ENCODE measurements around the gene PPP1R37.

The PPP1R37 gene

DNA sequence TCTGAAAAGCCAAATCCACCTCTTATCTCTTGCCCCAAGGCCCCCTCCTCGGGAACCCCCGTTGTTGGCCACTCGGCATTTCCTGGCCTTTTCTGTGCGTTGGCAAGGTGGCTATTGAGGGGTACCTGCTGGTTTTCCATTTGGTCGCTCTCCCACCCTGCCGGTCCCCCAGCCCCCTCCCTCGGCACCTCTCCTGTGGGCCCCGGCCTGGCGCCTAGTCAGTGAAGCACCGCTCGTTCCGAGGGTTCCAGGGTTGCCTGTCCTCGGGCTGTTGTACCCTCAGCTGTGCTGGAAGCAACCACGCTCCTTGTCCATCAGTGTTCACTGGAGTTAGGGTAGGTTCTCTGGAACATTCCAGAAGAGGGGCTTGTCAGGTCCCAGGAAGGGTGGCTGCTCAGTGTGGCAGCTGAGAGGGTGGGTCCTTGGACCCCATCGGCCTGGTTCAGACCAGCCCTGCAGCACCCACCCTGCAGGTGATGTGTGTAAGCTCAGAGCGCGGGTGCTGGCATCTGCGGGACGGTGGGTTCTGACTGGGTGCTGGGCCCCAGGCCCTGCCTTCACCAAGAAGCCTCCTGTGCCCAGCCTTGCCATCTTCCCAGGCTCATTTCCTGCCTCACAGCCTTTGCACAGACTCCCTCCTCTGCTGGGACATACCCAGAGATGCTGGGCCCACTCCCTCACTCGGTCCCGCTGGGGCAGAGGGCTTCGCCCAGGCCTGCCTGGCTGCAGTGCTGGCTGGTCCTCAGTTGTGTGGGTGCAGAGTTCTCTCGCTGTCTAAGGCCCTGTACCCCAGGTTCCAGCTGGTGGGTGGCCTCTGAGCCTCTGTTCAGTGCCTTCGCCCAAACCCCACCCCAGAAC, 46.5 kb downstream of the PPP1R37 start:
- no peaks in the 10 kb centered on the region for H3K9me3 Mint-ChIP-seq
- H3K36me3 Mint-ChIP-seq (ENCODE audit: low read depth) = peaks cover 9% of the 10 kb centered on the region
- H3K27ac Mint-ChIP-seq = no peak overlapping the region
- TF ChIP-seq, protein P1, sequence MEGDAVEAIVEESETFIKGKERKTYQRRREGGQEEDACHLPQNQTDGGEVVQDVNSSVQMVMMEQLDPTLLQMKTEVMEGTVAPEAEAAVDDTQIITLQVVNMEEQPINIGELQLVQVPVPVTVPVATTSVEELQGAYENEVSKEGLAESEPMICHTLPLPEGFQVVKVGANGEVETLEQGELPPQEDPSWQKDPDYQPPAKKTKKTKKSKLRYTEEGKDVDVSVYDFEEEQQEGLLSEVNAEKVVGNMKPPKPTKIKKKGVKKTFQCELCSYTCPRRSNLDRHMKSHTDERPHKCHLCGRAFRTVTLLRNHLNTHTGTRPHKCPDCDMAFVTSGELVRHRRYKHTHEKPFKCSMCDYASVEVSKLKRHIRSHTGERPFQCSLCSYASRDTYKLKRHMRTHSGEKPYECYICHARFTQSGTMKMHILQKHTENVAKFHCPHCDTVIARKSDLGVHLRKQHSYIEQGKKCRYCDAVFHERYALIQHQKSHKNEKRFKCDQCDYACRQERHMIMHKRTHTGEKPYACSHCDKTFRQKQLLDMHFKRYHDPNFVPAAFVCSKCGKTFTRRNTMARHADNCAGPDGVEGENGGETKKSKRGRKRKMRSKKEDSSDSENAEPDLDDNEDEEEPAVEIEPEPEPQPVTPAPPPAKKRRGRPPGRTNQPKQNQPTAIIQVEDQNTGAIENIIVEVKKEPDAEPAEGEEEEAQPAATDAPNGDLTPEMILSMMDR (IDR thresholded peaks at IDR 0.05; ENCODE audit: unreplicated experiment in 3 of 3) = no peak
- no peaks in the 10 kb centered on the region for H3K27me3 Mint-ChIP-seq (ENCODE audit: low read depth)
- H3K4me3 Mint-ChIP-seq = no peak overlapping the region
- H3K4me1 Mint-ChIP-seq = peaks cover 22% of the 10 kb centered on the region

DNA sequence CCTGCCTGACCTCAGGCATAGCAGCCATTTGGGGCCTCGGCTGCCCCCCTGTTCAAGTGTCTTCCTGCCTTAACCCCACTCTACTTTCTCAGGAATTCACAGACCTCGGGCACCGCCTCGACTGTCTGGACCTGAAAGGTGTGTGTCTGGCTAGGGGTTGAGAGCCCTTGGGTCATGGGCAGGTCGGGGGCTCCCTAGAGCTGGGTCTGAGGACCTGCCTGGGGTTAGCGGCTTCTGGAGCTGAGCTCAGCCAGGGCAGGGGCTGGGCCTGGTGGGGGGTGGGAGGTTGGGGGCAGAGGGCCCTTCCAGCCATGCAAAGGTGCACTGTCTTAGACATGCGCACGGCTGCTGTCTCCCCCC, 47.1 kb downstream of the PPP1R37 start:
- H3K27ac Mint-ChIP-seq = no peak overlapping the region

DNA sequence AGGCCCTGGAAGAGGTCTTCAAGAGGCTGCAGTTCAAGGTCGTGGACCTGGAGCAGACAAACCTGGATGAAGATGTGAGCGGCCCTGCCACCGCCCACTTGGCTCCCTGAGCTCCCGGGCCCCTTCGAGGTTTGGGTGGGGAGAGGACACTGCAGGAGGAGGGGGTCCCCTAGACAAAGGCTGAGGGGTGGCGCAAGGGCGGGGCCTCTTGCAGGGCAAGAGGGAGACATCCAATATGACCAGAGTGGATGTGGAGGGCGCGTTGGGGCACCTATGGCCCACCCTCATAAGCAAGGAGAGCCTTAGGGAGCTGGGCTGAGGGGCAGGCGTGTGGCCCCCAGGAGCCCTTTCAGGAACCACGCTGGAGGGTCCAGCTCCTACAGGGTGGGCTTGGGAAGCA, 47.6 kb downstream of the PPP1R37 start:
- Mint-ChIP-seq H3K4me1 (peaks cover 21% of the 10 kb centered on the region), H3K9me3 (no peaks in the 10 kb centered on the region), H3K4me3 (no peak overlapping the region), H3K27ac (no peak overlapping the region), H3K36me3 (ENCODE audit: low read depth) (peaks cover 9% of the 10 kb centered on the region), H3K27me3 (ENCODE audit: low read depth) (no peaks in the 10 kb centered on the region)
- TF ChIP-seq, protein P1 (IDR thresholded peaks at IDR 0.05; ENCODE audit: unreplicated experiment in 3 of 3) = no peak

More for the DNA sequence above, 47.1 kb downstream of the PPP1R37 start:
- no peaks in the 10 kb centered on the region for H3K9me3 Mint-ChIP-seq
- no peak overlapping the region for H3K4me3 Mint-ChIP-seq
- no peaks in the 10 kb centered on the region for H3K27me3 Mint-ChIP-seq (ENCODE audit: low read depth)
- TF ChIP-seq, protein P1 (IDR thresholded peaks at IDR 0.05; ENCODE audit: unreplicated experiment in 3 of 3) = no peak
- peaks cover 9% of the 10 kb centered on the region for H3K36me3 Mint-ChIP-seq (ENCODE audit: low read depth)
- peaks cover 21% of the 10 kb centered on the region for H3K4me1 Mint-ChIP-seq

DNA sequence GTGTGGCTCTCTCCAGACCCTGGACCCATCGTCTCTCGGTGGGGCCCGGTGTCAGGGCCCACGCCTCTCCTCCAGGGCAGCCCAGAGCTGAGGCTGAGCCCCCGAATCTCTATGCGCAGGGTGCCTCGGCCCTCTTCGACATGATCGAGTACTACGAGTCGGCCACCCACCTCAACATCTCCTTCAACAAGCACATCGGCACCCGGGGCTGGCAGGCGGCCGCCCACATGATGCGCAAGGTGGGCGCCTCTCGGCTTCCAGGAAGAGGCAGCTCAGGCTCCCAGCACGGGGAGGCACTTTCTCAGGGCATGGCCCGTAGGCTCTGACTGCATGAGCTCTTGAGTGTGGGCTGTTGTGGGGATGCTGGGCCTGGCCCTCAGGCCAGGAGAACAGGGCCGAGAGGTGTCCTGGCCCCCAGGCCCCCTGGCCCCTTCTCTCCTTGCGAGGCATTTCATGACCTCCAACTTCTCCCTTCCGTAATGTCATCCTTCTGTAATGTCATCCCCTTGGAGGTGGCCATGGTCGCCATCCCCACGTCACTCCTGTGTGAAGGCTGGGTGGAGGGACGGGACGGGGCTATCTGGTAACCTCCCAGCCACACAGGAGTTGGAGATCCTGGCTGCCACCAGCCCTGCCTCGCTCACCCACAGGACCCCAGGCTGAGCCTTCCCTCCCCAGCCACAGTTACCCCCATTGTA, 48.4 kb downstream of the PPP1R37 start:
- Mint-ChIP-seq H3K27ac (no peak overlapping the region), H3K9me3 (no peaks in the 10 kb centered on the region), H3K4me1 (peaks cover 21% of the 10 kb centered on the region), H3K36me3 (ENCODE audit: low read depth) (peaks cover 9% of the 10 kb centered on the region), H3K27me3 (ENCODE audit: low read depth) (no peaks in the 10 kb centered on the region), H3K4me3 (no peak overlapping the region)
- TF ChIP-seq, protein P1 (IDR thresholded peaks at IDR 0.05; ENCODE audit: unreplicated experiment in 3 of 3) = no peak

DNA sequence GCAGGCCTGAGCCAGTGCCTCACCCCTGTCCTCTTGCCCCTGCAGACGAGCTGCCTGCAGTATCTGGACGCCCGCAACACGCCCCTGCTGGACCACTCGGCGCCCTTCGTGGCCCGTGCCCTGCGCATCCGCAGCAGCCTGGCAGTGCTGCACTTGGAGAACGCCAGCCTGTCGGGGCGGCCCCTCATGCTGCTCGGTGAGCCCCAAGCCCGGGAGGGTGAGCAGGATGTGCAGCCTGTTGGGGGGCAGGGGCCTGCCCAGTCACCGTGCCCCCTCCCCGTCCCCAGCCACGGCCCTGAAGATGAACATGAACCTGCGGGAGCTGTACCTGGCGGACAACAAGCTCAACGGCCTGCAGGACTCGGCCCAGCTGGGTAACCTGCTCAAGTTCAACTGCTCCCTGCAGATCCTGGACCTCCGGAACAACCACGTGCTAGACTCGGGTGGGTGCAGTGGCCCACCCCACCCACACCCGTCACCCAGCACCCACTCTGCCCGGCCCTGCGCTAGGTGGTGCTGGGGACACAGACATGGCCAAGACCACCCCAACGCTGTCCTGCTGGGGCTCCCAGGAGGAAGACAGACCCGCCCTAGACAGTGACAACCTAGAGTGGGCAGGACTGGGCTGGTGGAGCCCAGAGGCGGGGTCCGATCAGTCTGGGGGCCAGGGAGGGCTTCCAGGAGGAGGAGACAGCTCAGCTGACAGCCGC, 49.2 kb downstream of the PPP1R37 start:
- H3K36me3 Mint-ChIP-seq (ENCODE audit: low read depth) = peaks cover 9% of the 10 kb centered on the region
- no peak overlapping the region for H3K4me3 Mint-ChIP-seq
- TF ChIP-seq, protein P1 (IDR thresholded peaks at IDR 0.05; ENCODE audit: unreplicated experiment in 3 of 3) = no peak
- peak overlapping the region in 1 of 3 experiments; percentile 86 for H3K27ac Mint-ChIP-seq
- no peaks in the 10 kb centered on the region for H3K9me3 Mint-ChIP-seq
- H3K27me3 Mint-ChIP-seq (ENCODE audit: low read depth) = no peaks in the 10 kb centered on the region
- H3K4me1 Mint-ChIP-seq = peaks cover 17% of the 10 kb centered on the region
